Panc1 (cell line): ENCODE results near the gene CENPS.

Experiments
- REST ChIP-seq, 2 experiments: IDR thresholded peaks; 2 replicates each; pipeline ENCODE4 v1.6.1; 2011 to 2012; ENCODE audit warnings: low read depth in 2 of 2, control low read depth in 1 of 2, low read length in 1 of 2, mild to moderate bottlenecking in 1 of 2, moderate library complexity in 1 of 2; ENCODE audit not compliant: insufficient read depth in 1 of 2
- TF ChIP-seq, protein P1 (sequence below): fragments of 450-650 bp; IDR thresholded peaks from 2 replicates; pipeline ENCODE4 v1.5.1; 2017; ENCODE audit warnings: mild to moderate bottlenecking

DNA sequence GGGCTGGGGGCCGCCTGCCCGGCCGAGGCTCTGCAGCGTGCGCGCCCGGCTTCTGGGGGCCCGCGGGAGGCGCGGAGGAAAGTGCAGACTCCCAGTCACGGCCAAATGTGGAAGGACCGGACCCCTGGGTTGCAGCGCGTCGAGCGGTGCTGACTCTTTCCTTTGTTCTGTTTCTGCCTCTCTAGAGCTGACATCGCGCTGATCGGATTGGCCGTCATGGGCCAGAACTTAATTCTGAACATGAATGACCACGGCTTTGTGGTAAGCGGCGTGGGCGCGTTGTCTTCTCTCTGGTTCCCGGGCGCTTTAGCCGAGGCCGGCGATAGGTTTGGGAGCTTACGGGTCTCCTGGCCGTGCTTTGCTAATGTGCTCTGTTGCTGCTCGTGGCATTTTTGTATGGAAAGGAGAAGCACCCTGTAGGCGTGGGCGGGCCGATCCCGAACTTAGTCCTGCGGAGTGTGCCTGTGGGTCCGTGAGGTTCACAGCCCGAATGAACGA lies 30.7 kb upstream of the CENPS start:
- TF ChIP-seq REST (IDR thresholded peaks at IDR 0.05; ENCODE audit: insufficient read depth in 1 of 2, low read depth in 2 of 2, low read length in 1 of 2), result no peak
- TF ChIP-seq, protein P1, sequence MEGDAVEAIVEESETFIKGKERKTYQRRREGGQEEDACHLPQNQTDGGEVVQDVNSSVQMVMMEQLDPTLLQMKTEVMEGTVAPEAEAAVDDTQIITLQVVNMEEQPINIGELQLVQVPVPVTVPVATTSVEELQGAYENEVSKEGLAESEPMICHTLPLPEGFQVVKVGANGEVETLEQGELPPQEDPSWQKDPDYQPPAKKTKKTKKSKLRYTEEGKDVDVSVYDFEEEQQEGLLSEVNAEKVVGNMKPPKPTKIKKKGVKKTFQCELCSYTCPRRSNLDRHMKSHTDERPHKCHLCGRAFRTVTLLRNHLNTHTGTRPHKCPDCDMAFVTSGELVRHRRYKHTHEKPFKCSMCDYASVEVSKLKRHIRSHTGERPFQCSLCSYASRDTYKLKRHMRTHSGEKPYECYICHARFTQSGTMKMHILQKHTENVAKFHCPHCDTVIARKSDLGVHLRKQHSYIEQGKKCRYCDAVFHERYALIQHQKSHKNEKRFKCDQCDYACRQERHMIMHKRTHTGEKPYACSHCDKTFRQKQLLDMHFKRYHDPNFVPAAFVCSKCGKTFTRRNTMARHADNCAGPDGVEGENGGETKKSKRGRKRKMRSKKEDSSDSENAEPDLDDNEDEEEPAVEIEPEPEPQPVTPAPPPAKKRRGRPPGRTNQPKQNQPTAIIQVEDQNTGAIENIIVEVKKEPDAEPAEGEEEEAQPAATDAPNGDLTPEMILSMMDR, result no peak
